Neural cell (in vitro differentiated cells): Measurements from ENCODE around the gene OR5D16.

ENCODE experiments used
- EP300 ChIP-seq: fragments of 450-650 bp; conservative IDR thresholded peaks from 2 replicates; pipeline ENCODE4 v1.6.1; 2014; ENCODE audit warnings: antibody characterized with exemption, mild to moderate bottlenecking, moderate library complexity; ENCODE audit not compliant: poor library complexity, severe bottlenecking
- TF ChIP-seq, protein P1 (sequence below): fragments of 450-650 bp; IDR thresholded peaks from 2 replicates; pipeline ENCODE4 v1.5.1; 2014; ENCODE audit warnings: antibody characterized with exemption, mild to moderate bottlenecking, moderate library complexity; ENCODE audit not compliant: poor library complexity, severe bottlenecking

DNA sequence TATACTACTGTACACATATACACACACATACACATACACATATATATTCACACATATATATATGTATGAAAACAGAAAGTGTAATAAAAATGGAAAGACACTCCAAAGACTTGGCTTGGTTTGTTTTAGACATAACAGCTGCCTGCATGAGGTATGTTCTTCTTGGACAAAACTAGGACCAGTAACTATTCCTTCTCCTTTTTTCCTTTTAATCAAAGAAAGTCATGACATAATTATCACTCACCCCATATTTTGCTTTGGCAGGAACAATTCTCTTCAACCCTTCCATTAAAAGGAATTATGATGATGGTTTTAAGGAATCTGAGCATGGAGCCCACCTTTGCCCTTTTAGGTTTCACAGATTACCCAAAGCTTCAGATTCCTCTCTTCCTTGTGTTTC is 43.3 kb upstream of the OR5D16 start, which contains the start of gene OR5D14:
- TF ChIP-seq, protein P1, sequence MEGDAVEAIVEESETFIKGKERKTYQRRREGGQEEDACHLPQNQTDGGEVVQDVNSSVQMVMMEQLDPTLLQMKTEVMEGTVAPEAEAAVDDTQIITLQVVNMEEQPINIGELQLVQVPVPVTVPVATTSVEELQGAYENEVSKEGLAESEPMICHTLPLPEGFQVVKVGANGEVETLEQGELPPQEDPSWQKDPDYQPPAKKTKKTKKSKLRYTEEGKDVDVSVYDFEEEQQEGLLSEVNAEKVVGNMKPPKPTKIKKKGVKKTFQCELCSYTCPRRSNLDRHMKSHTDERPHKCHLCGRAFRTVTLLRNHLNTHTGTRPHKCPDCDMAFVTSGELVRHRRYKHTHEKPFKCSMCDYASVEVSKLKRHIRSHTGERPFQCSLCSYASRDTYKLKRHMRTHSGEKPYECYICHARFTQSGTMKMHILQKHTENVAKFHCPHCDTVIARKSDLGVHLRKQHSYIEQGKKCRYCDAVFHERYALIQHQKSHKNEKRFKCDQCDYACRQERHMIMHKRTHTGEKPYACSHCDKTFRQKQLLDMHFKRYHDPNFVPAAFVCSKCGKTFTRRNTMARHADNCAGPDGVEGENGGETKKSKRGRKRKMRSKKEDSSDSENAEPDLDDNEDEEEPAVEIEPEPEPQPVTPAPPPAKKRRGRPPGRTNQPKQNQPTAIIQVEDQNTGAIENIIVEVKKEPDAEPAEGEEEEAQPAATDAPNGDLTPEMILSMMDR, result no peak
- TF ChIP-seq EP300, result no peak
